MCF 10A (cell line): ENCODE results near the gene NCEH1. TPM values are rescaled to one million over a fixed set of nuclear protein-coding genes. Genes with fewer than 3 reads are reported as not detected.
A peak's percentile ranks its signal among the peaks of the same experiment; 100 is the strongest.

Source experiments
- BruUV-seq: library from RNA; stranded (reverse); fragments of 400-500 nt; replicated peaks from 2 replicates; lab custom pipeline; 2021; lab: Mats Ljungman, UMichigan
- CTCF ChIA-PET: fragments of 300-600 bp; sonication (Branson Sonifier 250); formaldehyde crosslinking; extraction: SDS; loops from one replicate; lab custom pipeline; 2021; ENCODE audit warnings: antibody characterized with exemption, inconsistent platforms; lab: Yijun Ruan, JAX
- POLR2A ChIA-PET: fragments of 300-600, 350-650 bp; sonication (Branson Sonifier 250); formaldehyde crosslinking; extraction: SDS; loops from one replicate; lab custom pipeline; 2020; ENCODE audit warnings: antibody characterized with exemption, inconsistent platforms; lab: Yijun Ruan, JAX
- DNase-seq: peaks from one replicate; pipeline ENCODE4 v3.0.0-alpha.2; 2018; ENCODE audit not compliant: unreplicated experiment
- H3K27ac Mint-ChIP-seq: one replicate; pipeline ENCODE4 v1.8.0; 2022; ENCODE audit warnings: mild to moderate bottlenecking, low read depth, mixed read lengths; ENCODE audit not compliant: unreplicated experiment
- H3K27me3 Mint-ChIP-seq: one replicate; pipeline ENCODE4 v1.8.0; 2022; ENCODE audit warnings: mixed read lengths; ENCODE audit not compliant: insufficient read depth, unreplicated experiment
- H3K36me3 Mint-ChIP-seq: one replicate; pipeline ENCODE4 v1.8.0; 2022; ENCODE audit warnings: mild to moderate bottlenecking, moderate library complexity, mixed read lengths; ENCODE audit not compliant: insufficient read depth, unreplicated experiment
- H3K4me1 Mint-ChIP-seq: one replicate; pipeline ENCODE4 v1.8.0; 2022; ENCODE audit warnings: mixed read lengths; ENCODE audit not compliant: insufficient read depth, unreplicated experiment
- H3K4me3 Mint-ChIP-seq: one replicate; pipeline ENCODE4 v1.8.0; 2022; ENCODE audit warnings: mild to moderate bottlenecking, moderate library complexity, mixed read lengths; ENCODE audit not compliant: unreplicated experiment
- H3K9me3 Mint-ChIP-seq: one replicate; pipeline ENCODE4 v1.8.0; 2022; ENCODE audit warnings: mixed read lengths; ENCODE audit not compliant: unreplicated experiment
- CTCF ChIP-seq: fragments of 200-600 bp; IDR thresholded peaks from one replicate; pipeline ENCODE4 v1.8.0; 2022; ENCODE audit warnings: antibody characterized with exemption, mild to moderate bottlenecking; ENCODE audit not compliant: unreplicated experiment
- intact Hi-C: fragments of 100-400 bp; cut with micrococcal nuclease; formaldehyde crosslinking; loops from 2 replicates; pipeline ENCODE4 v1.14.1; 2022
- total RNA-seq: library from RNA; stranded (reverse); gene quantifications from 2 replicates; pipeline ENCODE4 v1.2.3, GENCODE V29; 2022

The NCEH1 gene
- total RNA-seq, 1 experiment from 2014 or later = 28.8 TPM

- Mint-ChIP-seq H3K27me3 (no peaks in the 10 kb centered on the region), H3K36me3 (no peaks in the 10 kb centered on the region), H3K4me3 (no peak overlapping the region), H3K27ac (no peak overlapping the region), H3K9me3 (no peaks in the 10 kb centered on the region), H3K4me1 (peaks cover 37% of the 10 kb centered on the region)
- no peak for DNase-seq
- CTCF ChIA-PET = interaction anchor here (0.7 to 1.7 kb wide), 5 partner anchors 8 to 22 kb away, joined by 3 to 6 read pairs (median 3); no protein-coding TSS in a partner anchor
- no TSS peak for BruUV-seq
- intact Hi-C loops = no loop called here
- POLR2A ChIA-PET = interaction anchor here (0.6 to 2.3 kb wide), 6 partner anchors 9 to 959 kb away, joined by 3 to 11 read pairs (median 4); no protein-coding TSS in a partner anchor
- no peak for TF ChIP-seq CTCF
These were observed 124.4 kb downstream of the NCEH1 start for GRCh38 chr3:172586436-172586835.

GRCh38 chr3:172585954-172586353, 124.9 kb downstream of the NCEH1 start:
- H3K27me3 Mint-ChIP-seq = no peaks in the 10 kb centered on the region
- no TSS peak for BruUV-seq
- intact Hi-C loops = no loop called here
- H3K36me3 Mint-ChIP-seq = no peaks in the 10 kb centered on the region
- peaks cover 37% of the 10 kb centered on the region for H3K4me1 Mint-ChIP-seq
- no peaks in the 10 kb centered on the region for H3K9me3 Mint-ChIP-seq
- no peak overlapping the region for H3K4me3 Mint-ChIP-seq
- ChIA-PET CTCF (interaction anchor here (0.7 to 0.8 kb wide), 3 partner anchors 8 to 23 kb away, joined by 3 to 5 read pairs (median 3); no protein-coding TSS in a partner anchor), POLR2A (interaction anchor here (0.8 to 2.3 kb wide), 5 partner anchors 9 to 110 kb away, joined by 3 to 11 read pairs (median 4); no protein-coding TSS in a partner anchor)
- no peak for TF ChIP-seq CTCF
- no peak for DNase-seq
- peak overlapping the region; percentile 40 for H3K27ac Mint-ChIP-seq

GRCh38 chr3:172582712-172583111, 128.2 kb downstream of the NCEH1 start:
- CTCF ChIA-PET = interaction anchor here (0.6 to 3.3 kb wide), 8 partner anchors 11 to 880 kb away, joined by 3 to 22 read pairs (median 3); no protein-coding TSS in a partner anchor
- H3K36me3 Mint-ChIP-seq = no peaks in the 10 kb centered on the region
- peaks cover 37% of the 10 kb centered on the region for H3K4me1 Mint-ChIP-seq
- BruUV-seq = no TSS peak
- no peak for TF ChIP-seq CTCF
- peak; percentile 85 for DNase-seq
- H3K27ac Mint-ChIP-seq = peak overlapping the region; percentile 76
- no peaks in the 10 kb centered on the region for H3K27me3 Mint-ChIP-seq
- H3K4me3 Mint-ChIP-seq = no peak overlapping the region
- POLR2A ChIA-PET = interaction anchor here (0.6 to 2.4 kb wide), 10 partner anchors 12 to 1297 kb away, joined by 3 to 13 read pairs (median 3); no protein-coding TSS in a partner anchor
- H3K9me3 Mint-ChIP-seq = no peaks in the 10 kb centered on the region
- intact Hi-C loops = no loop called here

- POLR2A ChIA-PET = interaction anchor here (0.6 to 1.8 kb wide), 2 partner anchors 19 to 1449 kb away, joined by 3 to 6 read pairs; no protein-coding TSS in a partner anchor
- H3K36me3 Mint-ChIP-seq = no peaks in the 10 kb centered on the region
- H3K27me3 Mint-ChIP-seq = no peaks in the 10 kb centered on the region
- CTCF ChIA-PET = no interaction called here
- H3K4me3 Mint-ChIP-seq = no peak overlapping the region
- H3K27ac Mint-ChIP-seq = peak overlapping the region; percentile 76
- no peak for DNase-seq
- peaks cover 37% of the 10 kb centered on the region for H3K4me1 Mint-ChIP-seq
- BruUV-seq = no TSS peak
- intact Hi-C loops = no loop called here
- no peaks in the 10 kb centered on the region for H3K9me3 Mint-ChIP-seq
- no peak for TF ChIP-seq CTCF
These were observed 129.1 kb downstream of the NCEH1 start for GRCh38 chr3:172581757-172582166.
